GM19455 (cell line): ENCODE results near the gene RRP15.

Experiments
- ATAC-seq: cut with Tn5 transposase; IDR thresholded peaks from one replicate; pipeline ENCODE4 v1.9.1; 2021; ENCODE audit not compliant: unreplicated experiment

RRP15 gene

DNA sequence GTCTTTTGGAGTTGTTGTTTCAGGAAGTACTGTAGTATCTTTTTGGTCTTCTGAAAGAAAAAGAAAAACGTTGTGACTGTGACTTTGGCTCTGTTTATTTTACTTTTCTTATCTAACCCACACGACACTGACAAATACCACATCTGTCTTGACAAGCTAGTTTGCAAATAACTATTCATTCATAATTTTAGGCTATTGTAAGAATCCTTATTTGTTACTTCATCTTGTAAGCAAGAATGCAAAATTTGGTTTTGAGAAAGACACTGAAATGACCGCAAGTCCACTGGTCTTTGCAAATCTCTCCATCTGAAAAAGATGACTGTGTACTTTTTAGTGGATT lies 72.8 kb downstream of the RRP15 start:
- no peak for ATAC-seq

DNA sequence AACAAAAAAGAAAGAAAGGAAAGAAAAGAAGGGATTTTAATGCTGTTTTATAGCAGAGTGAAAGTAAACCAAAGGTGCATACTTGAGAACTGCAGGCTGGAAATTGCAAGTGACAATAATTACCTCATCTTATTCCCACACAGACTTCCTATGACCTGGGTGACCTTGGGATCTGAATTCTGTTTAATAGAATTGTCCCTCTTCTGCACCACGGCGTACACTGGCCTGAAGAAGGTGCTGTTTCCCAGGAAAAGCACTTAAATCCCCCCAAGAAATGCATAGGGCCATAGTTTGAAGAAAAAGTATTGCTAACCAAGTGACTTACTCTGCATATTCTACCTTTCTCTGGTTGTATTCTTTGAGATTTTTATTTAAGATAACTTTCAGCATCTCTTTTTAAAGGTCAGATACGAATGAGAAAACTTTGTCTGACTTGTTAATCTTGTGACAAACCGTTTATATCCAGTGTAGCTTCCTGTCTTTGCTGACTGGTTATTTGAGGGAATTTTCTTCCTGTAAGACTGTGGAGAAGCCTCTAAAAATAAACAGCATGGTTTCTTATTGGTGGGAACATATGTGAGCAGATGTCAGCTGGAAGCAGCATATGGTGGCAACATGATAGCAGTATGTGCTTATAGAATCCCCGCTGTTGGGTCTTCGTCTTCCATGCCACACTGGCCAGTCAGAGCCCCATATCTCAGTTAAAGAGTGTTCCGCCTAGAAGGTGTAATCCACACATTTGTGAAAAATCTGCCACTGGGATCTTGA lies 76.4 kb downstream of the RRP15 start:
- ATAC-seq = no peak

DNA sequence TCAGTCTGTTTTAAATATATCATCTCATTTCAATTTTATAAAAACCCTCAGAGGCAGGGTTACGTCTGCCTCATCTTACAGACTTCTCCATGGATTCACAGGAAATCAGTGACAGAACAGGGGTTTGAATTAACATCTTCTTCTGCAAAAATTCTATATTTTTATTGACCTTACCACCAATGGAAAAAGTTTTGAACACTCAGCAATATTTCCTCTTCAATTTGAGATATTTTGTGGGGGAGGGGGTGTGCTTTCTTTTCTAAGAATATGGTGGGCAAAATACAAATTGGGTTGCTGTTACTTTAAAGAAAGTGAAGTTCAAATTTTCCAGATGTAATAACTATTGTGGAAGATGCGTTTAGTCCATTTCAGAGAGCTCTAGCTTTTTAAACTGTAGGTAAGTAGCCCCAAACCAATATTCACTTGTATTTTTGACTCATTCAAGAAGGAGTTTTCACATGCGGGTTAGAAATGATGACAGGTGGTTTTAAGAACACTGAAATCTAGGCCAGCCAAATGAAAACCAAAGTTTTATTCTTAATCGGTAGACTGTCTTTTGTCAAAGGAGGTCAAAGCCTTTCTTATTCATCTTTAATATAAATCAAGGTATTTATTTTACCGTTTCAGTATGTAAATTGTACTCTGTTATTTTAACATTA lies 77.5 kb downstream of the RRP15 start:
- no peak for ATAC-seq

- no peak for ATAC-seq
Measured at GRCh38 chr1:218363141-218363540, 78.0 kb downstream of the RRP15 start.

DNA sequence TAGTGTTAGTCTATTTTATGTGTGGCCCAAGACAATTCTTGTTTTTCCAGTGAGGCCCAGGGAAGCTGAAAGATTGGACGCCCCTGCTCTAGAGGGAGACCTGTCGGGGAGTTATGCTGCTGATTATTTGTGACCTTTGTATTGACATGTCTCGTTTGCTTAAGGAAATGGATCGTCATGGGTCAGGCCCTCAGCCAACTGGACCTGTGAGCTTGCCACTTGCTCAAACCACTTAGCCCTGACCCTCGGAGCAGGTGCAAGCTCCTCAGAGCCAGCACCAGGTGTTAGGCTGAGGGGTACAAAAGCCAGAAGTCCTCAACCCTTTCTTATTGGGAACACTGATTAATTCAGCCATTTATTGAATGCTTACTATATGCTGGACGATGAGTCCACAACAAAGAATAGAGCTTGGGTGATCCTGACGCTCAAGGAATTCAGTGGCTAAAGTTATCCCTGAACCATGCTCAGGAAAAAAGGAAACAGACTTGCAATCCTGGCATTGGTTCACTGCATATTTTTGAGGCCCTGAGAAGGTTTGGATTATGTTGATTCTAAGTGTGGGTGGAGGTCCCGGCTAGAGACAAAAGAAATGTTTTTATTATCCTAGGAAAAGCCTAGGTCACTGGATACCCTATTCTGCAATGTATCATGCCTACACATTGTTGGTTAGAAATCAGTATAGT lies 79.1 kb downstream of the RRP15 start:
- ATAC-seq = no peak

GRCh38 chr1:218365226-218365999 lies 80.3 kb downstream of the RRP15 start:
- ATAC-seq = no peak

- no peak for ATAC-seq
Measured at GRCh38 chr1:218366322-218367052, 81.4 kb downstream of the RRP15 start.

DNA sequence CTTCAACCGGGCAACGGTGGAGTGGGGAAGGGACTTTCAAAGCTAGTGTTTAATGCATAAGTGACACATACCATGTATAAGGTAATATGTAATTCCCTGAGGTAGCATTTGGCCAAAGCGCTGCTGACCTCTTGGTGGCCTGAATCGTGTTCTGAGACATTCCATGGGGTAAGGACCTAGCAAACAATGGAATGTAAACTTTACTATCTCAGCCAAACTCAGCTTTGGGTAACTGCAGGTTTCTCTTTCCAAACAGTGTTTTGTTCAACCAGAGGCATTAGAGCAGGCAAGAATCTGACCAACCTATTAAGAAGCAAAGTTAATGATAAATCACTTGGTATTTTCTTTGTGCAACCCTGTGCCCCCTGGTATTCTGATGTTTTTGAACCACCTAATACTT lies 82.0 kb downstream of the RRP15 start:
- ATAC-seq = no peak

DNA sequence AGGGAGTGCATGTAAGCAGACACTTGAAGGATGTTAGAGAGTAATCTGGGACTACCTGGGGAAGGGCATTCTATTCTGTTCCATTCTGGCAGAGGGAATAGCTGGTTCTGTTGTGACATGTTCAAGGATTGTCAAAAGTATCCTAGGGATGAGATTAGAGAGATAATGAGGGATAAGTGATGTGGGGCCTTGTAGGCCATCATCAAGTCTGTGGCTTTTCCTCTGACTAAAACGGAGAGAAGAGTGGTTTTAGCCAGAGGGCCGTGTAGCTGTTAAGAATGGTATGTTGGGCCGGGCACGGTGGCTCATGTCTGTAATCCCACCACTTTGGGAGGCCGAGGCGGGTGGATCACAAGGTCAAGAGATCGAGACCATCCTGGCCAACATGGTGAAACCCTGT lies 83.6 kb downstream of the RRP15 start:
- ATAC-seq = no peak

GRCh38 chr1:218369688-218370511 lies 84.8 kb downstream of the RRP15 start:
- no peak for ATAC-seq

DNA sequence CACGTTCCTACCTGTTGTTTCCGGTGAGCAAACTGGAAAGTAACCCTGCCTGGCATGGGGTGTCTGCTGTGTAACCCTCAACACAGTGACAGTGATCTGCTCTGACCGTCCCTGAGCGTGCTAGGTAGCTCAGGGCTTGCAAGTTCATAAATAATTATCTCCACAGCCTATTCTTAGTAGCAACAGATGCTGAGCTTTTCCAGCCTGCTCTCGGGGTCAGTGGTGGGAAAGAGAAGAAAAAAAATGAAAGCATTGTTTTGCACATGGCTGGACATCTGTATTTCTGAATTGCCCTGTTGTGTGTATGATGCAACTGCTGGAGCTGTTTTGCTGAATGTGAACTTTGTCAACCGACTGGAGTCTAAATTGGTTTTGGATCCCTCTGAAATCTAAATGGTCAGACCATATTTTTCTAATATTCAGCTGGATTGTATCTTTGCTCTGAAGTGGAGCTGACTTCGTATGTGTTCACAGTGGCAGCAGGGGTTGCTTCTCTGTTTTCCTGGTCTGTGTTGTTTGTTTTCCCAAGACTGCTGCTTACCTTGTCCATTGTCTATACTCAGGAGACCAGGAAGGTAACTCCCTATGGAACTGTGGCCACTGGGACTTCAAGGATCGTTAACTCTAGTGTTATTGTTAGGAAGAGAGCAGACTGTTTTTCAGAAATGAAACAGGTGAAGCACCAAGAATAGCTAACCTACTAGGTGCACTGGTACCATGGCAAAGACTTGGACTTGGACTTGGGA lies 87.0 kb downstream of the RRP15 start:
- ATAC-seq = no peak

- no peak for ATAC-seq
Measured at GRCh38 chr1:218374401-218375353, 89.6 kb downstream of the RRP15 start.

DNA sequence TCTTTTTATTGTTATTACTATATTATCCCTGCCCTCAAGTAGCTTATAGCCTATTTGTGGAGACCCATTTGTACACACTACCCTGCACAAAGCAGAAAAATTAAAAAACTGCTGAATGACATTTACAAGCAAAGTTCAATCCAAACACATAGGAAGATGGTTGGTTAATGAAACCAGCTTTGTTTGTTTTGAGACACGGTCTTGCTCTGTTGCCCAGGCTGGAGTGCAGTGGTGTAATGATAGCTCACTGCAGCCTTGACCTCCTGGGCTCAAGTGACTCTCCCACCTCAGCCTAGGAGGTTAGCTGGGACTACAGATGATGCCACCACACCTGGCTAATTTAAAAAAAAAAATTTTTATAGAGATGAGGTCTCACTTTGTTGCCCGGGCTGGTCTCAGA lies 91.6 kb downstream of the RRP15 start:
- ATAC-seq = peak; percentile 26

GRCh38 chr1:218377143-218377660 lies 92.1 kb downstream of the RRP15 start:
- ATAC-seq = peak; percentile 78

DNA sequence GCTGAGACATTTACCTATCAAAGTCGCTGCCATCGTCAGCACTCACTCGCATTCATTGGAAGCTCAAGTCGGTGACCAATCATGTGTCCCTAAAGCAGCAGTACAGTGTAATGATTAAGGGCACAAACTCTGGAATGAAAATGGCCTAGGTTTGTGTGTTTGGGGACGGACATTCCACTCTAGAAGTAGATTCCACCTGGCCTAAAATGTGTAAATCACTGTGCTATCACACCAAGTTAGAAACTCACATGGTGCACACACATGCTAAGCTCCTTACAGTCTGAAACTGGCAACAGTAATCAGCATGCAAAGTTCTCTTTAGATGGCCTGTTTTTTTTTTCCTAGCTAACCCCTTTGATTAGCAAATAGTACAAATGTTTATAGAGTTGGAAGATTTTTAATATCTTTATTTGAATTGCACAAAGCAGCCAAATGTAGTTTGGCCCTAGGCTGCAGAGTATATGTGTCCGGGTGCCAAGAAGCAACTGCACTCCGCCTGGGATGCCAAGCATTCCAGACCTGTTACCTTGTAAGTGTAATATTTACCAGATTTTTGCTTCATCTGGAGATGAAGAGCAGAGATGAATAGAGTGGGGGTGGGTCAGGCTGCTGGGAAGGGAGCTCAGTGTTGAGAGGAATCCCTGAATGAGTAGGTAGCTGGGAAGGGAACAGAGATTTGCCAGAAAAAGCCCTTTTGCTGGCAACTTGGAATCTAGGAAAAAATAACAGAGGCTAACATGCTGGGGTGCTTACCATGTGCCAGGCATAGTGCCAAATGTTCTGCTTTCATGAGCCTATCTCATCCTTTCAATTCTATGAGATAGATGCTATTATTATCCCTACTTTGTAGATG lies 95.3 kb downstream of the RRP15 start:
- ATAC-seq = no peak

- ATAC-seq = no peak
Measured at GRCh38 chr1:218382261-218382660, 97.2 kb downstream of the RRP15 start.

DNA sequence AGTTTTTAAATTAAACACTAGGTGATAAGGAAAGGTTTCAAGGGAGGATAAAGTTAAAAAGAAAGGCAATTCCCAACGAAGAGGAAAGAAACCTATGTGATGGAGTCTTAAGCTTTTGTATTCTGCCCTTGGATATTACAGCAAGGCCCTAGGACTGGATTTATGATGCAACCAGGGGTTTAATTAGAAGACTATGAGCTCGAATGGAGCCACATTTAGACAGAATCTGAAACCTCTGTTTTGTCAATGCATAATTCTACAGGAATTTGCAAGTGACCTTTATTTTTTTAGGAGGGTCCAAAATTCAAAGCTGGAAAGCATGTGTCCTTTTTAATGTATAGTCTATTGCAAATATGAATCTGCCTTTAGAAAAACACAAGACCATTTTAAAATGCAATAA lies 98.0 kb downstream of the RRP15 start:
- ATAC-seq = no peak
